HepG2 (cell line): ENCODE data around the gene KMT2A. TPM values are rescaled to one million over a fixed set of nuclear protein-coding genes. Genes with fewer than 3 reads are reported as not detected.

ENCODE experiments used
- ATAC-seq: fragments of 200-7000 bp; cut with Tn5 transposase; 3 replicates; pipeline ENCODE4 v1.9.1; 2020; ENCODE audit warnings: mild to moderate bottlenecking, moderate library complexity
- BruUV-seq: library from RNA; stranded (reverse); fragments of 400-500 nt; replicated peaks from 2 replicates; lab custom pipeline; 2021; lab: Mats Ljungman, UMichigan
- CTCF ChIA-PET: fragments of 300-600 bp; formaldehyde crosslinking; extraction: SDS; loops from one replicate; lab custom pipeline; 2021; ENCODE audit warnings: low total read pairs, inconsistent platforms, low intra/inter-chr PET ratio; lab: Yijun Ruan, JAX
- POLR2A ChIA-PET: fragments of 350-600 bp; sonication (Branson Sonifier 250); formaldehyde crosslinking; loops from one replicate; lab custom pipeline; 2020; ENCODE audit warnings: antibody characterized with exemption, inconsistent platforms; lab: Yijun Ruan, JAX
- DNase-seq: peaks from one replicate; pipeline ENCODE4 v3.0.0-alpha.2; 2015; ENCODE audit warnings: low spot score
- FAIRE-seq: peaks from 3 replicates; lab custom pipeline; 2011; peaks lifted over from hg19 to GRCh38; lab: Jason Lieb, UNC
- H2AFZ ChIP-seq: one replicate; pipeline ENCODE4 v1.6.1; 2011; ENCODE audit warnings: low read length, inconsistent platforms
- H3K27ac ChIP-seq: fragments of 300-600 bp; 3 replicates; pipeline ENCODE4 v1.8.0; 2011; ENCODE audit warnings: mixed run types, mild to moderate bottlenecking, mixed read lengths, low read length, inconsistent platforms; ENCODE audit not compliant: insufficient read depth; ENCODE audit errors: extremely low read length
- H3K27me3 ChIP-seq, 2 experiments: fragments of 200-600 bp in 1 of 2; 2 replicates in 1 of 2; 3 replicates in 1 of 2; pipeline versions ENCODE4 v1.6.0 to v1.8.0; 2011; ENCODE audit warnings: low read length in 2 of 2, mild to moderate bottlenecking in 2 of 2, moderate library complexity in 2 of 2, inconsistent platforms in 1 of 2; ENCODE audit not compliant: insufficient read depth in 2 of 2, control insufficient read depth in 1 of 2
- H3K36me3 ChIP-seq, 2 experiments: fragments of 200-600 bp in 1 of 2; replicated peaks in 1 of 2; 2 replicates in 1 of 2; 3 replicates in 1 of 2; pipeline versions ENCODE4 v1.5.1 to v1.8.0; 2011; ENCODE audit warnings: low read length in 2 of 2, inconsistent platforms in 1 of 2; ENCODE audit not compliant: insufficient read depth in 2 of 2, control insufficient read depth in 1 of 2
- H3K4me1 ChIP-seq: 2 replicates; pipeline ENCODE4 v1.5.1; 2012; ENCODE audit warnings: low read length, inconsistent platforms; ENCODE audit not compliant: insufficient read depth
- H3K4me2 ChIP-seq: 2 replicates; pipeline ENCODE4 v1.6.0; 2011; ENCODE audit warnings: low read depth, low read length, inconsistent platforms
- H3K4me3 ChIP-seq, 3 experiments: fragments of 200-600 bp in 1 of 3; sonication (generic), shearing (Covaris generic) in 1 of 3; replicated peaks in 1 of 3; 2 replicates each; pipeline ENCODE4 v1.5.1; 2011 to 2016; ENCODE audit warnings: low read length in 3 of 3, inconsistent platforms in 2 of 3, low read depth in 2 of 3, mild to moderate bottlenecking in 2 of 3, control low read depth in 1 of 3, mixed read lengths in 1 of 3; ENCODE audit not compliant: insufficient read depth in 1 of 3
- H3K79me2 ChIP-seq: one replicate; pipeline ENCODE4 v1.6.1; 2011; ENCODE audit warnings: low read length, inconsistent platforms; ENCODE audit not compliant: insufficient read depth
- H3K9ac ChIP-seq: 2 replicates; pipeline ENCODE4 v1.6.0; 2011; ENCODE audit warnings: mild to moderate bottlenecking, low read depth, low read length, inconsistent platforms; ENCODE audit not compliant: insufficient read depth
- H3K9me3 ChIP-seq: 2 replicates; pipeline ENCODE4 v1.5.1; 2012; ENCODE audit warnings: mild to moderate bottlenecking, low read length
- H4K20me1 ChIP-seq: 2 replicates; pipeline ENCODE4 v1.6.0; 2011; ENCODE audit warnings: inconsistent platforms, mild to moderate bottlenecking, low read length, moderate library complexity; ENCODE audit not compliant: insufficient read depth
- ESRRA ChIP-seq: sonication (generic); formaldehyde crosslinking; IDR thresholded peaks from 2 replicates; pipeline ENCODE4 v1.5.1; 2020; ENCODE audit warnings: mild to moderate bottlenecking, low read depth, missing genetic modification reagents
- FOXA1 ChIP-seq, 2 experiments: fragments of 450-650 bp in 1 of 2; sonication (generic) in 1 of 2; formaldehyde crosslinking in 1 of 2; IDR thresholded peaks; 2 replicates each; pipeline versions ENCODE4 v1.4.0 to v1.6.1; 2016 to 2020; ENCODE audit warnings: missing genetic modification reagents in 1 of 2
- HNRNPL ChIP-seq: fragments of 200-400 bp; formaldehyde crosslinking; IDR thresholded peaks from 2 replicates; pipeline ENCODE4 v1.6.1; 2017; ENCODE audit warnings: mild to moderate bottlenecking, low read depth, low read length
- HOXA3 ChIP-seq: sonication (generic); formaldehyde crosslinking; IDR thresholded peaks from 2 replicates; pipeline ENCODE4 v1.5.0; 2020; ENCODE audit warnings: missing genetic modification reagents
- IKZF1 ChIP-seq: fragments of 450-650 bp; IDR thresholded peaks from 2 replicates; pipeline ENCODE4 v1.7.1; 2016
- KDM5A ChIP-seq: fragments of 200-600 bp; sonication (generic); IDR thresholded peaks from 2 replicates; pipeline ENCODE4 v1.7.0; 2018; ENCODE audit warnings: antibody characterized with exemption, mild to moderate bottlenecking, low read length, borderline replicate concordance
- KDM6A ChIP-seq: IDR thresholded peaks from 2 replicates; pipeline ENCODE4 v1.6.1; 2016; ENCODE audit warnings: low read depth
- MBD4 ChIP-seq: IDR thresholded peaks from 2 replicates; pipeline ENCODE4 v1.6.1; 2012; ENCODE audit warnings: low read length, inconsistent platforms, borderline replicate concordance
- MED1 ChIP-seq: sonication (generic); formaldehyde crosslinking; IDR thresholded peaks from 2 replicates; pipeline ENCODE4 v1.4.0; 2020; ENCODE audit warnings: missing genetic modification reagents
- MED8 ChIP-seq: sonication (generic); formaldehyde crosslinking; IDR thresholded peaks from 2 replicates; pipeline ENCODE4 v1.8.1; 2023; ENCODE audit warnings: mild to moderate bottlenecking, missing genetic modification reagents; ENCODE audit not compliant: insufficient replicate concordance
- NFKBIZ ChIP-seq: IDR thresholded peaks from 2 replicates; pipeline ENCODE4 v1.6.1; 2018; ENCODE audit warnings: missing genetic modification reagents, missing compliant biosample characterization
- SAP130 ChIP-seq: IDR thresholded peaks from 2 replicates; pipeline ENCODE4 v1.6.1; 2016; ENCODE audit warnings: low read depth
- SP1 ChIP-seq, 2 experiments: fragments of 450-650 bp in 1 of 2; sonication (generic) in 1 of 2; formaldehyde crosslinking in 1 of 2; IDR thresholded peaks; 2 replicates each; pipeline versions ENCODE4 v1.4.0 to v1.6.1; 2016 to 2020; ENCODE audit warnings: missing genetic modification reagents in 1 of 2
- ZBTB1 ChIP-seq: sonication (generic); formaldehyde crosslinking; IDR thresholded peaks from 2 replicates; pipeline ENCODE4 v1.4.0; 2020; ENCODE audit warnings: missing genetic modification reagents, borderline replicate concordance
- ZFP41 ChIP-seq: sonication (generic); formaldehyde crosslinking; IDR thresholded peaks from 2 replicates; pipeline ENCODE4 v1.4.0; 2020; ENCODE audit warnings: mild to moderate bottlenecking, missing genetic modification reagents, borderline replicate concordance
- ZNF333 ChIP-seq: sonication (generic); formaldehyde crosslinking; IDR thresholded peaks from 2 replicates; pipeline ENCODE4 v1.4.0; 2020; ENCODE audit warnings: mild to moderate bottlenecking, missing genetic modification reagents, borderline replicate concordance
- ZNF552 ChIP-seq: sonication (generic); formaldehyde crosslinking; IDR thresholded peaks from 2 replicates; pipeline ENCODE4 v1.9.0; 2022; ENCODE audit warnings: missing genetic modification reagents, mild to moderate bottlenecking, borderline replicate concordance
- ZNF629 ChIP-seq: sonication (generic); formaldehyde crosslinking; conservative IDR thresholded peaks from 2 replicates; pipeline ENCODE4 v1.5.0; 2020; ENCODE audit warnings: missing genetic modification reagents
- WGBS: methylation state at CpG from one replicate; pipeline ENCODE4 v1.1.6; 2017; ENCODE audit warnings: low lambda C conversion rate; 5-methylcytosine and 5-hydroxymethylcytosine counted together
- in situ Hi-C: cut with HindIII; loops from 2 replicates; pipeline ENCODE4 v1.10.0; 2017; ENCODE audit warnings: low pct_unique_long_range_greater_than_20kb; ENCODE audit not compliant: extremely low pct_ligation_motif_present
- intact Hi-C: fragments of 100-400 bp; cut with micrococcal nuclease; formaldehyde crosslinking; loops from one replicate; pipeline ENCODE4 v1.10.0; 2022; ENCODE audit not compliant: unreplicated experiment
- polyA plus RNA-seq, 8 experiments: library from polyadenylated mRNA; depleted of rRNA in 3 of 8; stranded (reverse) in 7 of 8; unstranded in 1 of 8; fragments of >200 nt; fragmentation: Illumina TruSeq in 4 of 8; extraction: Trizol in 4 of 8; gene quantifications; 2 replicates each; pipeline versions ENCODE4 v1.2.1 to v1.2.3, GENCODE V29; 2011 to 2016; ENCODE audit warnings: low read depth in 4 of 8, missing spikeins in 1 of 8, mixed read lengths in 1 of 8; ENCODE audit not compliant: insufficient read depth in 1 of 8
- total RNA-seq, 5 experiments: library from RNA; depleted of rRNA; stranded (reverse); fragments of >200 nt; fragmentation: Illumina TruSeq; extraction: Trizol; gene quantifications; 2 replicates each; pipeline ENCODE4 v1.2.3, GENCODE V29; 2016; ENCODE audit warnings: low read depth in 1 of 5
- TF ChIP-seq, protein P1 (sequence below): sonication (generic); formaldehyde crosslinking; IDR thresholded peaks from 2 replicates; pipeline ENCODE4 v1.4.0; 2020; ENCODE audit warnings: missing genetic modification reagents, mild to moderate bottlenecking, borderline replicate concordance

The KMT2A gene
- total and polyA plus RNA-seq, 2 of the 13 experiments (the other 11 are each of a cell fraction or from before 2014, with no cell fraction given) = 12.4 to 20.0 TPM

DNA sequence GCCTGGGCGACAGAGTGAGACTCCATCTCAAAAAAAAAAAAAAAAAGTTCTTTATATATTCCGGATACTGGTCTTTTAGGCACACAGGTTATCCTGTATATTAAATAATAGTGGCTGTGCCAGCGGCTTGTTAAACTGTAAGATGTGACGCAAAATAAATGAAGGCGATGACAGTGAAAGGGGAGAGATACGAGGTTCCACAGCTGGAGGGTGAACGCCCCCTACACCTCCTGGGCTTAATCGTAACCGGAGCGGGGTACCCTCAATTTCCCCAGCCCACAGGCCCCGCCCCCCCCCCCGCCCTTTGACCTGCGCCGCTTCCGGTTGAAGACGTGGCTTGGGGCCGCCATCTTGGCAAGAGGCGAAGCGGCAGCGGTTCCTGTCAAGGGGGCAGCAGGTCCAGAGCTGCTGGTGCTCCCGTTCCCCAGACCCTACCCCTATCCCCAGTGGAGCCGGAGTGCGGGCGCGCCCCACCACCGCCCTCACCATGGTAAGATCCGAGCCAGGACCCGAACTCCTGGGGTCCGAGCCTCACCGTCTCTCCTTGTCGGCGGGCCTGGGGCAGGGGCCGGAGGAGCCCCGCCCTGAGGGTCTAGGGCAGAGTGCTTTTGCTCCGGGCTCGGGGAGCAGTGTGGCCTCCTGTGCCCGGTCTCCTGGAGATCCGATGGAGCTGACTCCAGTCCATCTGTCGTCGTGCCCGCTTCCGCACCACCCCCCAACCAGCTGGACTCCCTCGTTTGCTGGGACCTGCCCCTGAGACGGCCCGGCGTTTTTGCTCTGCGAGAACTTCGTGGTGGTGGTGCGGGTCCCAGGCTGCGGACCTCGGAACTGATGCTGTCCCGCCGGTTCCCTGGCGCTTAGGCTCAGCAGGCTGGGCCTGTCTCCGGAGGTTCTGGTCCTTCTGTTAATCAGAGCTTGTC, 136.0 kb downstream of the KMT2A start, which contains the start of gene ARCN1 (continued):
- TF ChIP-seq ZNF552 (CRISPR knock-in tag) (no peak), MBD4 (no peak), SP1 (IDR thresholded peaks at IDR 0.05) (no peak), SP1 (CRISPR knock-in tag; IDR thresholded peaks at IDR 0.05) (peak; percentile 33; the same call in 1 of the 2 replicates)

DNA sequence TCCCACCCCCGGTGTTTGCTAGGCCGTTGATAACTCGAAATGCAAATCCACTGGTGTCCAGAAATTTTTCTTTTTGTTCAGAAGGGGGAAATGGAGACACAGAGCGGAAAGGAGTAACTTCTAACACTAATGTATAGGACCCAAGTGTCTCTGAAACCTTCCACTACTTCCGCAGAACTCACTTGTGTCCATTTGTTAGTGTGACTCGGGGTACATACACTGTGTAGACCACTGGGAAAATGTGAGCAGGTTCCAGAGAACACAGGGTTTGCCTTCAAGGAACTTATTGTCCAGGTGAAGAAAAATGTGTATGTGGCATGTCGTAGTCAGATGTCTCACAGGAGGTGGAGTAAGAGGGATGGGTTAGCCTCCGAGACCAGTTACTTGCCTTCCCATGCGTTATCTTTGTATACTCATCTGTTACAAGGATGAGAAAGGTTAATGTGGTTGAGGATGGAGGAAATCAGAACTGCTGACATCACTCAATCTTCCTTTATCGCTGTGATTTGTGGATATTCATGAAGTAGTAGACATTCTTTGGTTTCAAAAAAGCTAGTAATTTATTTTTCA, 136.8 kb downstream of the KMT2A start:
- peak; percentile 57 for ATAC-seq
- in situ Hi-C loops = no loop called here
- BruUV-seq = no TSS peak
- no peak for TF ChIP-seq HNRNPL
- no peak for TF ChIP-seq MED1 (CRISPR knock-in tag)
- no peak for TF ChIP-seq FOXA1 (IDR thresholded peaks at IDR 0.05)
- TF ChIP-seq FOXA1 (CRISPR knock-in tag; IDR thresholded peaks at IDR 0.05) = no peak
- no peak for TF ChIP-seq ESRRA (CRISPR knock-in tag)
- TF ChIP-seq, protein P1, sequence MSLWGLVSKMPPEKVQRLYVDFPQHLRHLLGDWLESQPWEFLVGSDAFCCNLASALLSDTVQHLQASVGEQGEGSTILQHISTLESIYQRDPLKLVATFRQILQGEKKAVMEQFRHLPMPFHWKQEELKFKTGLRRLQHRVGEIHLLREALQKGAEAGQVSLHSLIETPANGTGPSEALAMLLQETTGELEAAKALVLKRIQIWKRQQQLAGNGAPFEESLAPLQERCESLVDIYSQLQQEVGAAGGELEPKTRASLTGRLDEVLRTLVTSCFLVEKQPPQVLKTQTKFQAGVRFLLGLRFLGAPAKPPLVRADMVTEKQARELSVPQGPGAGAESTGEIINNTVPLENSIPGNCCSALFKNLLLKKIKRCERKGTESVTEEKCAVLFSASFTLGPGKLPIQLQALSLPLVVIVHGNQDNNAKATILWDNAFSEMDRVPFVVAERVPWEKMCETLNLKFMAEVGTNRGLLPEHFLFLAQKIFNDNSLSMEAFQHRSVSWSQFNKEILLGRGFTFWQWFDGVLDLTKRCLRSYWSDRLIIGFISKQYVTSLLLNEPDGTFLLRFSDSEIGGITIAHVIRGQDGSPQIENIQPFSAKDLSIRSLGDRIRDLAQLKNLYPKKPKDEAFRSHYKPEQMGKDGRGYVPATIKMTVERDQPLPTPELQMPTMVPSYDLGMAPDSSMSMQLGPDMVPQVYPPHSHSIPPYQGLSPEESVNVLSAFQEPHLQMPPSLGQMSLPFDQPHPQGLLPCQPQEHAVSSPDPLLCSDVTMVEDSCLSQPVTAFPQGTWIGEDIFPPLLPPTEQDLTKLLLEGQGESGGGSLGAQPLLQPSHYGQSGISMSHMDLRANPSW (CRISPR knock-in tag) = no peak
- no peak for TF ChIP-seq IKZF1
- TF ChIP-seq NFKBIZ = no peak
- no peak for TF ChIP-seq ZBTB1 (CRISPR knock-in tag)
- TF ChIP-seq KDM6A (CRISPR knock-in tag) = no peak
- no peak for TF ChIP-seq ZNF333 (CRISPR knock-in tag)
- TF ChIP-seq KDM5A = 0 out of 2 replicates have a peak, but pooled peaks have one; percentile 40
- no peak for TF ChIP-seq MED8
- peak; percentile 42; the same call in 1 of the 2 replicates for TF ChIP-seq SAP130 (CRISPR knock-in tag)
- no peak for TF ChIP-seq ZFP41 (CRISPR knock-in tag)
- no peak for TF ChIP-seq HOXA3 (CRISPR knock-in tag)
- no peak for TF ChIP-seq ZNF629 (CRISPR knock-in tag)

More for the DNA sequence above, 136.8 kb downstream of the KMT2A start:
- H3K27me3 ChIP-seq = no peaks in the 10 kb centered on the region; a peak in 1 of 5 replicates
- no peak overlapping the region for H2AFZ ChIP-seq
- POLR2A ChIA-PET = interaction anchor here (0.8 to 2.7 kb wide), 6 partner anchors 32 to 803 kb away, joined by 3 to 17 read pairs (median 5); partner anchors contain the start of genes PHLDB1 and TMEM25
- CTCF ChIA-PET = no interaction called here
- H3K4me3 ChIP-seq = peak overlapping the region; percentile 68 to 97 (median 94)
- H4K20me1 ChIP-seq = peaks cover 45% of the 10 kb centered on the region
- DNase-seq = peak; percentile 27
- H3K4me1 ChIP-seq = peaks cover 57% of the 10 kb centered on the region
- peaks cover 58% of the 10 kb centered on the region for H3K79me2 ChIP-seq
- no peaks in the 10 kb centered on the region for H3K9me3 ChIP-seq
- H3K4me2 ChIP-seq = peak overlapping the region; percentile 83
- H3K36me3 ChIP-seq = peaks cover 0 to 7% of the 10 kb centered on the region in 2 experiments; a peak in 3 of 5 replicates
- peak overlapping the region; percentile 95 for H3K27ac ChIP-seq
- peak overlapping the region; percentile 100 for H3K9ac ChIP-seq
- 0% methylated on average over 10 of the region's 10 CpGs for WGBS
- no peak for FAIRE-seq
- intact Hi-C loops = loop anchor here (5.0 kb wide), 1 partner anchor 34 kb away; the partner anchor contains the start of gene PHLDB1
